Testis (tissue), 2 donors: ENCODE results near the gene GFRA4.

ENCODE experiments used
- CTCF ChIP-seq, 3 experiments: fragments of 450-650 bp in 2 of 3; fragments of 200-600 bp in 1 of 3; sonication (generic) in 1 of 3; IDR thresholded peaks; one replicate each; pipeline ENCODE4 v1.5.1; 2016 to 2019; ENCODE audit warnings: antibody characterized with exemption in 3 of 3, mild to moderate bottlenecking in 2 of 3, moderate library complexity in 1 of 3
- POLR2A ChIP-seq: fragments of 450-650 bp; IDR thresholded peaks from one replicate; pipeline ENCODE4 v1.6.1; 2017; ENCODE audit warnings: antibody characterized with exemption, mild to moderate bottlenecking, moderate library complexity

GRCh38 chr20:3671986-3672546 lies 8.9 kb upstream of the GFRA4 start:
- no peak for TF ChIP-seq CTCF (IDR thresholded peaks at IDR 0.05)
- no peak for TF ChIP-seq POLR2A
